Measurements from ENCODE around the gene TC2N. TPM values are rescaled to one million over a fixed set of nuclear protein-coding genes. Genes with fewer than 3 reads are reported as not detected.

Gene TC2N
- polyA plus RNA-seq, 1 donor from 2014 or later: 2.1 TPM

DNA sequence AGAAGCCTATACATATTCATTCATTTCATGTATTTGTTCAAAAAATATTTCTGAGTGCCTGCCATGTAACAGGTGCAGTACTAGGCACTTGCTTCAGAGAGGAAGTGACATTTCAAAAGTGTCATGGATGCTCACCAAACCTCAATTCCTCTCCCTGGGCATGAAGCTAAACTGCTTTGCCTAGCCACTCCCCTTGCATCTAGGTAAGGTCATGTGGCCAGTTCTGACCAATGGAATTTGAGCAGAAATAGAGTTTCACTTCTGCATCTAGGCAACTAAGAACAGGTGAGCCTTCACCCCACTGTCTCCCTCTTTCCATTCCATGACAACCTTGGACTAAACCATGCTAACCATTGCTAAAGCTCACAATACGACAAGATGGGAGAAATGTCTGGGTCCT is 27.6 kb downstream of the TC2N start:
- no peak for TF ChIP-seq POLR2AphosphoS5 (IDR thresholded peaks at IDR 0.05)
- no peak for TF ChIP-seq RAD21 (conservative IDR thresholded peaks at IDR 0.05)
- no peak for TF ChIP-seq EZH2 (IDR thresholded peaks at IDR 0.05; ENCODE audit: borderline replicate concordance, insufficient read depth, low read length, poor library complexity, severe bottlenecking)
- TF ChIP-seq REST (IDR thresholded peaks at IDR 0.05; ENCODE audit: borderline replicate concordance): no peak
- no peak for TF ChIP-seq SMC3 (conservative IDR thresholded peaks at IDR 0.05; ENCODE audit: poor library complexity)
- TF ChIP-seq EP300 (conservative IDR thresholded peaks at IDR 0.05; ENCODE audit: poor library complexity, severe bottlenecking): no peak
- TF ChIP-seq, protein P1, sequence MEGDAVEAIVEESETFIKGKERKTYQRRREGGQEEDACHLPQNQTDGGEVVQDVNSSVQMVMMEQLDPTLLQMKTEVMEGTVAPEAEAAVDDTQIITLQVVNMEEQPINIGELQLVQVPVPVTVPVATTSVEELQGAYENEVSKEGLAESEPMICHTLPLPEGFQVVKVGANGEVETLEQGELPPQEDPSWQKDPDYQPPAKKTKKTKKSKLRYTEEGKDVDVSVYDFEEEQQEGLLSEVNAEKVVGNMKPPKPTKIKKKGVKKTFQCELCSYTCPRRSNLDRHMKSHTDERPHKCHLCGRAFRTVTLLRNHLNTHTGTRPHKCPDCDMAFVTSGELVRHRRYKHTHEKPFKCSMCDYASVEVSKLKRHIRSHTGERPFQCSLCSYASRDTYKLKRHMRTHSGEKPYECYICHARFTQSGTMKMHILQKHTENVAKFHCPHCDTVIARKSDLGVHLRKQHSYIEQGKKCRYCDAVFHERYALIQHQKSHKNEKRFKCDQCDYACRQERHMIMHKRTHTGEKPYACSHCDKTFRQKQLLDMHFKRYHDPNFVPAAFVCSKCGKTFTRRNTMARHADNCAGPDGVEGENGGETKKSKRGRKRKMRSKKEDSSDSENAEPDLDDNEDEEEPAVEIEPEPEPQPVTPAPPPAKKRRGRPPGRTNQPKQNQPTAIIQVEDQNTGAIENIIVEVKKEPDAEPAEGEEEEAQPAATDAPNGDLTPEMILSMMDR (IDR thresholded peaks at IDR 0.05; ENCODE audit: poor library complexity, severe bottlenecking): no peak
- no peak for TF ChIP-seq TAF1 (IDR thresholded peaks at IDR 0.05; ENCODE audit: low read depth)
- no peak for TF ChIP-seq MXI1 (conservative IDR thresholded peaks at IDR 0.05; ENCODE audit: poor library complexity, severe bottlenecking)
- no peaks in the 10 kb centered on the region for H3K79me2 ChIP-seq (replicated peaks; ENCODE audit: insufficient read depth, low read length)
- no peaks in the 10 kb centered on the region for H3K36me3 ChIP-seq (ENCODE audit: insufficient read depth, low read length)
- H3K4me2 ChIP-seq (ENCODE audit: low read length): no peak overlapping the region
- peaks cover 33% of the 10 kb centered on the region for H3K27me3 ChIP-seq (ENCODE audit: insufficient read depth, low read depth, low read length)
- H3K9me2 ChIP-seq (ENCODE audit: insufficient read depth, low read length): no peaks in the 10 kb centered on the region
- H3F3A ChIP-seq (ENCODE audit: insufficient read depth, low read length, poor library complexity, severe bottlenecking): no peaks in the 10 kb centered on the region
- H4K20me1 ChIP-seq (ENCODE audit: insufficient read depth): no peaks in the 10 kb centered on the region
- H3K9me3 ChIP-seq (ENCODE audit: low read length): no peaks in the 10 kb centered on the region
- no peak overlapping the region for H3K4me3 ChIP-seq (ENCODE audit: low read length)
- no peak overlapping the region for H2AFZ ChIP-seq (ENCODE audit: low read depth, low read length)
- no peak overlapping the region for H3K27ac ChIP-seq (ENCODE audit: low read length)
- H3K9ac ChIP-seq (ENCODE audit: low read length): no peak overlapping the region

DNA sequence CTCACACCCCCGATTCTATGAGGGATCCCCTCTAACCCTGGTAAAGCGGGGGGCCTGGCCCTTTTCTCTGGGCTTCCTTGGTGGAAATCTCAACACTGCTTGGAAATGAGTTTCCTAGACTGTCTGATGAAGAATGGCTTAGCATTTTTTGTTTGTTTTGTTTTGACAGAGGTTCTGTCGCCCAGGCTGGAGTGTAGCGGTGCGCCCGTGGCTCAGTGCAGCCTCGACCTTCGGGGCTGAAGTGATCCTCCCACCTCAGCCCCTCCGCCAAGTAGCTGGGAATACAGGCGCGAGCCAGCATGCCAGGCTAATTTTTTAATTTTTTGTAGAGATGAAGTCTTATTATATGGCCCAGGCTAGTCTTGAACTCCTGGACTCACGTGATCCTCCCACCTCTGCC is 30.3 kb downstream of the TC2N start:
- no peak overlapping the region for H2AFZ ChIP-seq (ENCODE audit: low read depth, low read length)
- no peak overlapping the region for H3K9ac ChIP-seq (ENCODE audit: low read length)
- H3K27ac ChIP-seq (ENCODE audit: low read length): no peak overlapping the region
- TF ChIP-seq POLR2AphosphoS5 (IDR thresholded peaks at IDR 0.05) (no peak), EZH2 (IDR thresholded peaks at IDR 0.05; ENCODE audit: borderline replicate concordance, insufficient read depth, low read length, poor library complexity, severe bottlenecking) (no peak), RAD21 (conservative IDR thresholded peaks at IDR 0.05) (no peak), EP300 (conservative IDR thresholded peaks at IDR 0.05; ENCODE audit: poor library complexity, severe bottlenecking) (no peak), MXI1 (conservative IDR thresholded peaks at IDR 0.05; ENCODE audit: poor library complexity, severe bottlenecking) (no peak), TAF1 (IDR thresholded peaks at IDR 0.05; ENCODE audit: low read depth) (no peak), REST (IDR thresholded peaks at IDR 0.05; ENCODE audit: borderline replicate concordance) (no peak)
- TF ChIP-seq, protein P1 (IDR thresholded peaks at IDR 0.05; ENCODE audit: poor library complexity, severe bottlenecking): no peak
- H3F3A ChIP-seq (ENCODE audit: insufficient read depth, low read length, poor library complexity, severe bottlenecking): no peaks in the 10 kb centered on the region
- H3K36me3 ChIP-seq (ENCODE audit: insufficient read depth, low read length): no peaks in the 10 kb centered on the region
- H3K79me2 ChIP-seq (replicated peaks; ENCODE audit: insufficient read depth, low read length): no peaks in the 10 kb centered on the region
- peak overlapping the region; percentile 67 for H3K4me3 ChIP-seq (ENCODE audit: low read length)
- H3K9me3 ChIP-seq (ENCODE audit: low read length): no peaks in the 10 kb centered on the region
- H4K20me1 ChIP-seq (ENCODE audit: insufficient read depth): no peaks in the 10 kb centered on the region
- no peaks in the 10 kb centered on the region for H3K9me2 ChIP-seq (ENCODE audit: insufficient read depth, low read length)
- H3K27me3 ChIP-seq (ENCODE audit: insufficient read depth, low read depth, low read length): peaks cover 43% of the 10 kb centered on the region
- no peak overlapping the region for H3K4me2 ChIP-seq (ENCODE audit: low read length)

Measured in neural cell (in vitro differentiated cells).